PC-3 (cell line): ENCODE data around the gene SAMD14. TPM values are rescaled to one million over a fixed set of nuclear protein-coding genes. Genes with fewer than 3 reads are reported as not detected.

Experiments
- ATAC-seq: fragments of 200-7000 bp; cut with Tn5 transposase; 2 replicates; pipeline ENCODE4 v1.9.1; 2020; ENCODE audit warnings: mild to moderate bottlenecking, moderate library complexity
- BruUV-seq: library from RNA; stranded (reverse); fragments of 400-500 nt; replicated peaks from 2 replicates; lab custom pipeline; 2021; lab: Mats Ljungman, UMichigan
- CTCF ChIA-PET: fragments of 300-600 bp; sonication (Branson Sonifier 250); formaldehyde crosslinking; loops from one replicate; lab custom pipeline; 2022; ENCODE audit warnings: antibody characterized with exemption; lab: Charles Lee
- POLR2A ChIA-PET: fragments of 300-600 bp; sonication (Branson Sonifier 250); formaldehyde crosslinking; loops from one replicate; lab custom pipeline; 2022; ENCODE audit warnings: antibody characterized with exemption; ENCODE audit not compliant: unreplicated experiment; lab: Charles Lee
- DNase-seq: peaks from one replicate; pipeline ENCODE4 v3.0.0-alpha.2; 2015
- H2AFZ ChIP-seq: fragments of 300-600 bp; sonication (generic); 2 replicates; pipeline ENCODE4 v1.6.0; 2016; ENCODE audit warnings: antibody characterized with exemption, low read length
- H3F3A ChIP-seq: fragments of 300-600 bp; sonication (generic); one replicate; pipeline ENCODE4 v1.6.0; 2017; ENCODE audit warnings: antibody characterized with exemption, low read length, control low read depth, mild to moderate bottlenecking; ENCODE audit not compliant: unreplicated experiment
- H3K27ac ChIP-seq: fragments of 300-600 bp; sonication (generic); 2 replicates; pipeline ENCODE4 v1.5.1; 2016; ENCODE audit warnings: mild to moderate bottlenecking, low read length
- H3K27me3 ChIP-seq: fragments of 300-600 bp; sonication (generic); 2 replicates; pipeline ENCODE4 v1.6.1; 2016; ENCODE audit warnings: low read length, mixed read lengths
- H3K36me3 ChIP-seq: fragments of 300-600 bp; sonication (generic); 2 replicates; pipeline ENCODE4 v1.6.1; 2016; ENCODE audit warnings: low read depth, mixed run types, low read length, mixed read lengths
- H3K4me1 ChIP-seq: fragments of 300-600 bp; sonication (generic); 2 replicates; pipeline ENCODE4 v1.5.1; 2016; ENCODE audit warnings: low read length; ENCODE audit not compliant: insufficient read depth
- H3K4me2 ChIP-seq: fragments of 300-600 bp; sonication (generic); 2 replicates; pipeline ENCODE4 v1.6.0; 2016; ENCODE audit warnings: low read length
- H3K4me3 ChIP-seq: fragments of 300-600 bp; sonication (generic); 2 replicates; pipeline ENCODE4 v1.5.1; 2016; ENCODE audit warnings: mild to moderate bottlenecking, low read length, mixed read lengths
- H3K79me2 ChIP-seq: fragments of 300-600 bp; sonication (generic); 2 replicates; pipeline ENCODE4 v1.6.1; 2017; ENCODE audit warnings: low read length, mixed read lengths
- H3K9ac ChIP-seq: fragments of 300-600 bp; sonication (generic); 2 replicates; pipeline ENCODE4 v1.6.0; 2016; ENCODE audit warnings: mild to moderate bottlenecking, low read length
- H3K9me2 ChIP-seq: fragments of 300-600 bp; sonication (generic); replicated peaks from 2 replicates; pipeline ENCODE4 v1.6.1; 2016; ENCODE audit warnings: mixed run types, low read length, mixed read lengths
- H3K9me3 ChIP-seq: fragments of 300-600 bp; sonication (generic); 2 replicates; pipeline ENCODE4 v1.6.1; 2016; ENCODE audit warnings: low read length, mixed read lengths
- H4K20me1 ChIP-seq: fragments of 300-600 bp; sonication (generic); 2 replicates; pipeline ENCODE4 v1.6.1; 2016; ENCODE audit warnings: low read length, mixed read lengths
- CTCF ChIP-seq: fragments of 300-600 bp; sonication (generic); conservative IDR thresholded peaks from 2 replicates; pipeline ENCODE4 v1.5.1; 2017; ENCODE audit warnings: antibody characterized with exemption, low read depth, mild to moderate bottlenecking, low read length
- EZH2 ChIP-seq: fragments of 300-600 bp; sonication (generic); IDR thresholded peaks from one replicate; pipeline ENCODE4 v1.6.1; 2017; ENCODE audit warnings: antibody characterized with exemption, mild to moderate bottlenecking, low read length; ENCODE audit not compliant: unreplicated experiment
- EZH2phosphoT487 ChIP-seq: fragments of 300-600 bp; sonication (generic); IDR thresholded peaks from 2 replicates; pipeline ENCODE4 v1.6.1; 2018; ENCODE audit warnings: mild to moderate bottlenecking, antibody characterized with exemption, low read length, borderline replicate concordance
- intact Hi-C: fragments of 100-400 bp; cut with micrococcal nuclease; formaldehyde crosslinking; loops from 2 replicates; pipeline ENCODE4 v1.9.0; 2023
- total RNA-seq: library from RNA; depleted of rRNA; stranded (reverse); fragments of >200 nt; gene quantifications from 2 replicates; pipeline ENCODE4 v1.2.3, GENCODE V29; 2014

Gene SAMD14
- total RNA-seq, 1 experiment from 2014 or later, result 0.11 TPM

- no peak for TF ChIP-seq EZH2
- no peak for TF ChIP-seq CTCF
- TF ChIP-seq EZH2phosphoT487, result no peak
- POLR2A ChIA-PET, result no interaction called here
- no peak overlapping the region for H3K27ac ChIP-seq
- no peaks in the 10 kb centered on the region for H3K9me3 ChIP-seq
- ATAC-seq (no peak), DNase-seq (no peak)
- no peaks in the 10 kb centered on the region for H3K79me2 ChIP-seq
- H2AFZ ChIP-seq, result no peak overlapping the region
- no TSS peak for BruUV-seq
- no peaks in the 10 kb centered on the region for H4K20me1 ChIP-seq
- no peak overlapping the region for H3K9ac ChIP-seq
- H3K27me3 ChIP-seq, result no peaks in the 10 kb centered on the region
- peaks cover 23% of the 10 kb centered on the region for H3K4me1 ChIP-seq
- no peaks in the 10 kb centered on the region for H3F3A ChIP-seq
- H3K4me2 ChIP-seq, result no peak overlapping the region
- intact Hi-C loops, result no loop called here
- CTCF ChIA-PET, result interaction anchor here (0.7 kb wide), 1 partner anchor 45 kb away, joined by 3 read pairs; no protein-coding TSS in a partner anchor
- H3K36me3 ChIP-seq, result no peaks in the 10 kb centered on the region
- H3K9me2 ChIP-seq, result no peaks in the 10 kb centered on the region
- H3K4me3 ChIP-seq, result no peak overlapping the region
Measured at GRCh38 chr17:50165066-50165465, 35.1 kb upstream of the SAMD14 start.

GRCh38 chr17:50164697-50164988, 34.7 kb upstream of the SAMD14 start:
- Histone ChIP-seq H3K27me3 (no peaks in the 10 kb centered on the region), H3K79me2 (no peaks in the 10 kb centered on the region), H4K20me1 (no peaks in the 10 kb centered on the region), H3K9me2 (no peaks in the 10 kb centered on the region), H3K27ac (no peak overlapping the region), H3F3A (no peaks in the 10 kb centered on the region), H3K4me2 (no peak overlapping the region), H3K9ac (no peak overlapping the region), H2AFZ (no peak overlapping the region), H3K9me3 (no peaks in the 10 kb centered on the region), H3K4me1 (peaks cover 19% of the 10 kb centered on the region), H3K4me3 (no peak overlapping the region), H3K36me3 (no peaks in the 10 kb centered on the region)
- no peak for ATAC-seq
- ChIA-PET CTCF (interaction anchor here (0.7 kb wide), 1 partner anchor 45 kb away, joined by 3 read pairs; no protein-coding TSS in a partner anchor), POLR2A (no interaction called here)
- DNase-seq, result no peak
- no TSS peak for BruUV-seq
- TF ChIP-seq CTCF (no peak), EZH2 (no peak), EZH2phosphoT487 (no peak)
- intact Hi-C loops, result no loop called here

GRCh38 chr17:50163843-50164696, 34.1 kb upstream of the SAMD14 start:
- Histone ChIP-seq H3K27me3 (no peaks in the 10 kb centered on the region), H3K9me2 (no peaks in the 10 kb centered on the region), H3K4me2 (no peak overlapping the region), H3K9ac (no peak overlapping the region), H3K4me3 (no peak overlapping the region), H3K36me3 (no peaks in the 10 kb centered on the region), H3K79me2 (no peaks in the 10 kb centered on the region), H3F3A (no peaks in the 10 kb centered on the region), H3K9me3 (no peaks in the 10 kb centered on the region), H3K4me1 (peaks cover 14% of the 10 kb centered on the region), H2AFZ (no peak overlapping the region), H4K20me1 (no peaks in the 10 kb centered on the region), H3K27ac (no peak overlapping the region)
- ATAC-seq (no peak), DNase-seq (no peak)
- intact Hi-C loops, result no loop called here
- no TSS peak for BruUV-seq
- ChIA-PET POLR2A (no interaction called here), CTCF (no interaction called here)
- TF ChIP-seq CTCF (no peak), EZH2phosphoT487 (no peak), EZH2 (no peak)
